K562 (cell line): Measurements from ENCODE around the gene FAM114A1. TPM values are rescaled to one million over a fixed set of nuclear protein-coding genes. Genes with fewer than 3 reads are reported as not detected.
A peak's percentile ranks its signal among the peaks of the same experiment; 100 is the strongest.

Experiments used
- ADNP ChIP-seq: fragments of 200-800 bp; sonication (Bioruptor generic); IDR thresholded peaks from 2 replicates; pipeline ENCODE4 v1.6.1; 2016; ENCODE audit warnings: missing genetic modification characterization, missing compliant biosample characterization
- COPS2 ChIP-seq: fragments of 450-650 bp; conservative IDR thresholded peaks from 2 replicates; pipeline ENCODE4 v1.6.1; 2016; ENCODE audit warnings: mild to moderate bottlenecking, moderate library complexity
- NFRKB ChIP-seq: fragments of 450-650 bp; IDR thresholded peaks from 2 replicates; pipeline ENCODE4 v1.6.1; 2016; ENCODE audit warnings: low read depth
- NRF1 ChIP-seq, 2 experiments: fragments of 450-650 bp; IDR thresholded peaks in 1 of 2; conservative IDR thresholded peaks in 1 of 2; 2 replicates each; pipeline ENCODE4 v1.6.1; 2014; ENCODE audit warnings: mild to moderate bottlenecking in 2 of 2
- RB1 ChIP-seq: fragments of 450-650 bp; IDR thresholded peaks from 2 replicates; pipeline ENCODE4 v1.6.1; 2017; ENCODE audit warnings: low read depth, mild to moderate bottlenecking
- RFX7 ChIP-seq: fragments of 250-450 bp; sonication (Bioruptor Pico); IDR thresholded peaks from 2 replicates; pipeline ENCODE4 v1.5.1; 2021; ENCODE audit warnings: mild to moderate bottlenecking
- SMAD2 ChIP-seq: fragments of 150-350 bp; IDR thresholded peaks from 2 replicates; pipeline ENCODE4 v1.6.1; 2014; ENCODE audit warnings: low read depth, mild to moderate bottlenecking, low read length
- TAL1 ChIP-seq: fragments of 450-650 bp; IDR thresholded peaks from 2 replicates; pipeline ENCODE4 v1.6.1; 2016; ENCODE audit warnings: mild to moderate bottlenecking
- U2AF2 ChIP-seq: fragments of 200-400 bp; formaldehyde crosslinking; optimal IDR thresholded peaks from 2 replicates; pipeline ENCODE3; 2017; ENCODE audit warnings: low read depth, mild to moderate bottlenecking, low read length
- ZBTB8A ChIP-seq: fragments of 450-650 bp; IDR thresholded peaks from 2 replicates; pipeline ENCODE4 v1.6.1; 2018; ENCODE audit warnings: mild to moderate bottlenecking, moderate library complexity; ENCODE audit not compliant: partially characterized antibody
- ZNF175 ChIP-seq: fragments of 200-800 bp; sonication (Bioruptor generic); IDR thresholded peaks from 2 replicates; pipeline ENCODE4 v1.6.1; 2016; ENCODE audit warnings: low read depth, mild to moderate bottlenecking, missing genetic modification characterization, missing compliant biosample characterization
- ZNF639 ChIP-seq, 2 experiments: fragments of 200-800 bp in 1 of 2; sonication (Bioruptor generic) in 1 of 2; sonication (generic) in 1 of 2; formaldehyde crosslinking in 1 of 2; IDR thresholded peaks in 1 of 2; conservative IDR thresholded peaks in 1 of 2; 2 replicates each; pipeline versions ENCODE4 v1.5.0 to v1.6.1; 2016 to 2020; ENCODE audit warnings: missing compliant biosample characterization in 1 of 2, missing genetic modification characterization in 1 of 2, missing genetic modification reagents in 1 of 2
- ZNF77 ChIP-seq: fragments of 250-450 bp; sonication (Bioruptor Pico); IDR thresholded peaks from 2 replicates; pipeline ENCODE4 v1.5.0; 2020
- polyA plus RNA-seq, 8 experiments: library from polyadenylated mRNA; depleted of rRNA in 4 of 8; stranded (reverse) in 5 of 8; unstranded in 3 of 8; fragments of >200 nt; fragmentation: Nextera tagmentation in 2 of 8; fragmentation: Illumina TruSeq in 1 of 8; extraction: Ambion mirVana in 2 of 8; extraction: Trizol in 1 of 8; gene quantifications; 2 replicates each; pipeline versions ENCODE4 v1.2.1 to v1.2.3, GENCODE V29; 2011 to 2014; ENCODE audit warnings: inconsistent platforms in 1 of 8, missing spikeins in 1 of 8
- total RNA-seq, 7 experiments: library from RNA; depleted of rRNA in 6 of 7; stranded (reverse); fragments of >200 nt in 6 of 7; fragmentation: Illumina TruSeq in 2 of 7; extraction: Trizol in 2 of 7; gene quantifications; 2 replicates each; pipeline versions ENCODE4 v1.2.1 to v1.2.3, GENCODE V29; 2011 to 2021; ENCODE audit warnings: low replicate concordance in 1 of 7
- TF ChIP-seq, protein P1 (sequence below), 2 experiments: IDR thresholded peaks; 2 replicates each; pipeline ENCODE4 v1.6.1; 2012; ENCODE audit warnings: improper control_type of control experiment in 2 of 2, low read depth in 2 of 2, low read length in 2 of 2, borderline replicate concordance in 1 of 2
- TF ChIP-seq, protein P2 (sequence below), 3 experiments: fragments of 200-800 bp in 1 of 3; fragments of 250-450 bp in 1 of 3; fragments of 450-650 bp in 1 of 3; sonication (Bioruptor Pico) in 1 of 3; sonication (Bioruptor generic) in 1 of 3; formaldehyde crosslinking in 1 of 3; IDR thresholded peaks; 2 replicates each; pipeline versions ENCODE4 v1.6.1 to v1.8.0; 2016 to 2022; ENCODE audit warnings: mild to moderate bottlenecking in 2 of 3, missing genetic modification characterization in 2 of 3, missing compliant biosample characterization in 1 of 3, moderate library complexity in 1 of 3
- TF ChIP-seq, protein P3 (sequence below): sonication (generic); formaldehyde crosslinking; IDR thresholded peaks from 2 replicates; pipeline ENCODE4 v1.8.1; 2023; ENCODE audit warnings: mild to moderate bottlenecking, missing genetic modification reagents

The FAM114A1 gene
- total and polyA plus RNA-seq, 9 of the 15 experiments (the other 6 are each of a cell fraction or from before 2014, with no cell fraction given) = 1.8 to 12.0 (median 4.3) TPM

DNA sequence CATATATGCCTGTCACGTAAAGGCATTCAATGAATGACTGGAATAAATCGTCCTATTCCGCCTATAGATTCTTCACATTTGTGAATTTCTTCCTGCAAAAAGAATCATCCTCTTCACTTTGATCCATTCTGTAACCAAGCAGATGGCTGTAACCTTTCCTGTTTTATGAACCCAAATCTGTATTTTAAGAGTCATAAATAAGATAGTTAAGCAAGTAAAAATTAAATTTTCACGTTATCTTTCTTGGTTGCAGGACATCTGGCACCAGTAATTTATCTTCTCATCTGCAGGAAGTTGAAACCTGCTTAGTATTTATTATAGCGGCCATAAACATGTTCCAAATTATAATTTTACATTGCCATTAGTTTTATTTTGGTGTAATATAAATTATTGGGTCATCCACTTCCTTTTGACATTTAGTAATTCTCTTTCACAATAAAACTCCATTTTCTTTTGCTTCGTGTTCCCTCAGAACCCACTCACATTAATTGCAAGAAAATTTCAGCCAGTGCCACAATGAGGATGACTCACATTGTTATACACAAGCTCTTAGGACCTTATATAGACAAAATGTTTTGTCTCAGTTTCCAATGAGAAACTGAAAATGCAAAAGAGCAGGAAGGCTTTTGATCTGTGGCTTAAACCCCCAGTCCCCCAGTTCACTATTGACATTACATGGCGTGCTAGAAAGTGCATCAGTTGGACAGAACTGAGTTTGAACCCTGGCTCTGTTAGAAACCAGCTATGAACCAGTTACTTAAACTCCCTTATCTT, 113.5 kb downstream of the FAM114A1 start (continued):
- TF ChIP-seq U2AF2 (no peak), RFX7 (CRISPR knock-in tag) (no peak), COPS2 (no peak), SMAD2 (no peak), TAL1 (peak; percentile 40; the same call in 1 of the 2 replicates), RB1 (no peak), ZBTB8A (no peak), NRF1 (conservative IDR thresholded peaks at IDR 0.05 in 1 of 2, IDR thresholded peaks at IDR 0.05 in 1 of 2) (no peak), NFRKB (no peak), ZNF175 (CRISPR knock-in tag) (0 out of 2 replicates have a peak, but pooled peaks have one; percentile 25), ADNP (tag) (no peak), ZNF77 (CRISPR knock-in tag) (no peak), ZNF639 (CRISPR knock-in tag; conservative IDR thresholded peaks at IDR 0.05 in 1 of 2, IDR thresholded peaks at IDR 0.05 in 1 of 2) (0 out of 4 replicates have a peak, but pooled peaks of 1 of the 2 experiments have one; percentile 34)
- TF ChIP-seq, protein P1, sequence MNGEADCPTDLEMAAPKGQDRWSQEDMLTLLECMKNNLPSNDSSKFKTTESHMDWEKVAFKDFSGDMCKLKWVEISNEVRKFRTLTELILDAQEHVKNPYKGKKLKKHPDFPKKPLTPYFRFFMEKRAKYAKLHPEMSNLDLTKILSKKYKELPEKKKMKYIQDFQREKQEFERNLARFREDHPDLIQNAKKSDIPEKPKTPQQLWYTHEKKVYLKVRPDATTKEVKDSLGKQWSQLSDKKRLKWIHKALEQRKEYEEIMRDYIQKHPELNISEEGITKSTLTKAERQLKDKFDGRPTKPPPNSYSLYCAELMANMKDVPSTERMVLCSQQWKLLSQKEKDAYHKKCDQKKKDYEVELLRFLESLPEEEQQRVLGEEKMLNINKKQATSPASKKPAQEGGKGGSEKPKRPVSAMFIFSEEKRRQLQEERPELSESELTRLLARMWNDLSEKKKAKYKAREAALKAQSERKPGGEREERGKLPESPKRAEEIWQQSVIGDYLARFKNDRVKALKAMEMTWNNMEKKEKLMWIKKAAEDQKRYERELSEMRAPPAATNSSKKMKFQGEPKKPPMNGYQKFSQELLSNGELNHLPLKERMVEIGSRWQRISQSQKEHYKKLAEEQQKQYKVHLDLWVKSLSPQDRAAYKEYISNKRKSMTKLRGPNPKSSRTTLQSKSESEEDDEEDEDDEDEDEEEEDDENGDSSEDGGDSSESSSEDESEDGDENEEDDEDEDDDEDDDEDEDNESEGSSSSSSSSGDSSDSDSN (IDR thresholded peaks at IDR 0.05; ENCODE audit: borderline replicate concordance in 1 of 2, low read depth in 2 of 2, low read length in 2 of 2) = no peak
- TF ChIP-seq, protein P2, sequence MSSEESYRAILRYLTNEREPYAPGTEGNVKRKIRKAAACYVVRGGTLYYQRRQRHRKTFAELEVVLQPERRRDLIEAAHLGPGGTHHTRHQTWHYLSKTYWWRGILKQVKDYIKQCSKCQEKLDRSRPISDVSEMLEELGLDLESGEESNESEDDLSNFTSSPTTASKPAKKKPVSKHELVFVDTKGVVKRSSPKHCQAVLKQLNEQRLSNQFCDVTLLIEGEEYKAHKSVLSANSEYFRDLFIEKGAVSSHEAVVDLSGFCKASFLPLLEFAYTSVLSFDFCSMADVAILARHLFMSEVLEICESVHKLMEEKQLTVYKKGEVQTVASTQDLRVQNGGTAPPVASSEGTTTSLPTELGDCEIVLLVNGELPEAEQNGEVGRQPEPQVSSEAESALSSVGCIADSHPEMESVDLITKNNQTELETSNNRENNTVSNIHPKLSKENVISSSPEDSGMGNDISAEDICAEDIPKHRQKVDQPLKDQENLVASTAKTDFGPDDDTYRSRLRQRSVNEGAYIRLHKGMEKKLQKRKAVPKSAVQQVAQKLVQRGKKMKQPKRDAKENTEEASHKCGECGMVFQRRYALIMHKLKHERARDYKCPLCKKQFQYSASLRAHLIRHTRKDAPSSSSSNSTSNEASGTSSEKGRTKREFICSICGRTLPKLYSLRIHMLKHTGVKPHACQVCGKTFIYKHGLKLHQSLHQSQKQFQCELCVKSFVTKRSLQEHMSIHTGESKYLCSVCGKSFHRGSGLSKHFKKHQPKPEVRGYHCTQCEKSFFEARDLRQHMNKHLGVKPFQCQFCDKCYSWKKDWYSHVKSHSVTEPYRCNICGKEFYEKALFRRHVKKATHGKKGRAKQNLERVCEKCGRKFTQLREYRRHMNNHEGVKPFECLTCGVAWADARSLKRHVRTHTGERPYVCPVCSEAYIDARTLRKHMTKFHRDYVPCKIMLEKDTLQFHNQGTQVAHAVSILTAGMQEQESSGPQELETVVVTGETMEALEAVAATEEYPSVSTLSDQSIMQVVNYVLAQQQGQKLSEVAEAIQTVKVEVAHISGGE (CRISPR knock-in tag; IDR thresholded peaks at IDR 0.05) = 0 out of 6 replicates have a peak, but pooled peaks of 1 of the 3 experiments have one; percentile 44
- TF ChIP-seq, protein P3, sequence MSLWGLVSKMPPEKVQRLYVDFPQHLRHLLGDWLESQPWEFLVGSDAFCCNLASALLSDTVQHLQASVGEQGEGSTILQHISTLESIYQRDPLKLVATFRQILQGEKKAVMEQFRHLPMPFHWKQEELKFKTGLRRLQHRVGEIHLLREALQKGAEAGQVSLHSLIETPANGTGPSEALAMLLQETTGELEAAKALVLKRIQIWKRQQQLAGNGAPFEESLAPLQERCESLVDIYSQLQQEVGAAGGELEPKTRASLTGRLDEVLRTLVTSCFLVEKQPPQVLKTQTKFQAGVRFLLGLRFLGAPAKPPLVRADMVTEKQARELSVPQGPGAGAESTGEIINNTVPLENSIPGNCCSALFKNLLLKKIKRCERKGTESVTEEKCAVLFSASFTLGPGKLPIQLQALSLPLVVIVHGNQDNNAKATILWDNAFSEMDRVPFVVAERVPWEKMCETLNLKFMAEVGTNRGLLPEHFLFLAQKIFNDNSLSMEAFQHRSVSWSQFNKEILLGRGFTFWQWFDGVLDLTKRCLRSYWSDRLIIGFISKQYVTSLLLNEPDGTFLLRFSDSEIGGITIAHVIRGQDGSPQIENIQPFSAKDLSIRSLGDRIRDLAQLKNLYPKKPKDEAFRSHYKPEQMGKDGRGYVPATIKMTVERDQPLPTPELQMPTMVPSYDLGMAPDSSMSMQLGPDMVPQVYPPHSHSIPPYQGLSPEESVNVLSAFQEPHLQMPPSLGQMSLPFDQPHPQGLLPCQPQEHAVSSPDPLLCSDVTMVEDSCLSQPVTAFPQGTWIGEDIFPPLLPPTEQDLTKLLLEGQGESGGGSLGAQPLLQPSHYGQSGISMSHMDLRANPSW (CRISPR knock-in tag) = no peak
